GM12878 (cell line): ENCODE results near the gene HSD17B14. TPM values are rescaled to one million over a fixed set of nuclear protein-coding genes. Genes with fewer than 3 reads are reported as not detected.

Source experiments
- ATAC-seq: fragments of 200-7000 bp; cut with Tn5 transposase; 3 replicates; pipeline ENCODE4 v1.9.1; 2020; ENCODE audit warnings: mild to moderate bottlenecking, moderate library complexity
- BruUV-seq: library from RNA; stranded (reverse); fragments of 400-500 nt; replicated peaks from 2 replicates; lab custom pipeline; 2021; lab: Mats Ljungman, UMichigan
- CTCF ChIA-PET: fragments of 300-600 bp; sonication (Branson Sonifier 250); formaldehyde crosslinking; extraction: SDS; loops from one replicate; lab custom pipeline; 2021; ENCODE audit warnings: inconsistent platforms; lab: Yijun Ruan, JAX
- POLR2A ChIA-PET: fragments of 350-600 bp; formaldehyde crosslinking; extraction: SDS; loops from one replicate; lab custom pipeline; 2021; ENCODE audit warnings: inconsistent platforms; lab: Charles Lee
- RAD21 ChIA-PET: fragments of 300-600 bp; sonication (Branson Sonifier 250); formaldehyde crosslinking; loops from one replicate; lab custom pipeline; 2023; ENCODE audit warnings: antibody characterized with exemption; ENCODE audit not compliant: unreplicated experiment; lab: Charles Lee
- SMC1A ChIA-PET: fragments of 300-600 bp; sonication (Branson Sonifier 250); formaldehyde crosslinking; loops from one replicate; lab custom pipeline; 2023; ENCODE audit not compliant: unreplicated experiment, uncharacterized antibody; lab: Charles Lee
- DNase-seq: peaks from one replicate; pipeline ENCODE4 v3.0.0-alpha.2; 2011; ENCODE audit warnings: low read depth, low spot score
- FAIRE-seq: peaks from 3 replicates; lab custom pipeline; 2011; peaks lifted over from hg19 to GRCh38; lab: Jason Lieb, UNC
- H2AFZ ChIP-seq: 2 replicates; pipeline ENCODE4 v1.6.0; 2011; ENCODE audit warnings: low read depth, low read length, control low read depth; ENCODE audit not compliant: control insufficient read depth
- H3K27ac ChIP-seq: 2 replicates; pipeline ENCODE4 v1.5.1; 2011; ENCODE audit warnings: control low read depth; ENCODE audit not compliant: control insufficient read depth, insufficient read depth
- H3K27me3 ChIP-seq, 2 experiments: replicated peaks in 1 of 2; 2 replicates each; pipeline versions ENCODE4 v1.6.0 to v1.6.1; 2011; ENCODE audit warnings: low read length in 1 of 2; ENCODE audit not compliant: control insufficient read depth in 2 of 2, insufficient read depth in 2 of 2
- H3K36me3 ChIP-seq, 2 experiments: 2 replicates each; pipeline ENCODE4 v1.5.1; 2011; ENCODE audit warnings: low read length in 1 of 2; ENCODE audit not compliant: control insufficient read depth in 2 of 2, insufficient read depth in 2 of 2
- H3K4me1 ChIP-seq: 2 replicates; pipeline ENCODE4 v1.6.1; 2011; ENCODE audit warnings: mild to moderate bottlenecking, low read length, moderate library complexity, mixed read lengths; ENCODE audit not compliant: control insufficient read depth, insufficient read depth
- H3K4me2 ChIP-seq: 2 replicates; pipeline ENCODE4 v1.6.0; 2011; ENCODE audit warnings: control low read depth; ENCODE audit not compliant: control insufficient read depth, insufficient read depth
- H3K4me3 ChIP-seq: fragments of 200-600 bp; sonication (generic); 2 replicates; pipeline ENCODE4 v1.5.1; 2016
- H3K79me2 ChIP-seq: 2 replicates; pipeline ENCODE4 v1.6.0; 2011; ENCODE audit warnings: low read length; ENCODE audit not compliant: control insufficient read depth, insufficient read depth
- H3K9ac ChIP-seq: 2 replicates; pipeline ENCODE4 v1.8.0; 2011; ENCODE audit warnings: low read length, control low read depth, mixed read lengths; ENCODE audit not compliant: control insufficient read depth, insufficient read depth
- H3K9me3 ChIP-seq: replicated peaks from 3 replicates; pipeline ENCODE4 v1.5.1; 2011; ENCODE audit warnings: mild to moderate bottlenecking, low read length; ENCODE audit not compliant: control insufficient read depth, insufficient read depth
- H4K20me1 ChIP-seq: 2 replicates; pipeline ENCODE4 v1.6.0; 2011; ENCODE audit not compliant: control insufficient read depth, insufficient read depth
- BACH1 ChIP-seq: fragments of 450-650 bp; IDR thresholded peaks from 2 replicates; pipeline ENCODE4 v1.6.1; 2017; ENCODE audit warnings: mild to moderate bottlenecking, borderline replicate concordance
- EGR1 ChIP-seq, 2 experiments: IDR thresholded peaks; 1 replicate in 1 of 2; 2 replicates in 1 of 2; pipeline ENCODE4 v1.6.1; 2011 to 2012; ENCODE audit warnings: low read depth in 2 of 2, low read length in 2 of 2, borderline replicate concordance in 1 of 2, mild to moderate bottlenecking in 1 of 2, moderate library complexity in 1 of 2
- HSF1 ChIP-seq: fragments of 150-350 bp; IDR thresholded peaks from 2 replicates; pipeline ENCODE4 v1.6.1; 2014; ENCODE audit warnings: mild to moderate bottlenecking, low read depth, low read length
- NR2C1 ChIP-seq: fragments of 450-650 bp; IDR thresholded peaks from 2 replicates; pipeline ENCODE4 v1.6.1; 2017; ENCODE audit warnings: antibody characterized with exemption, mild to moderate bottlenecking, moderate library complexity
- PAX8 ChIP-seq: fragments of 450-650 bp; IDR thresholded peaks from 2 replicates; pipeline ENCODE4 v1.6.1; 2017; ENCODE audit warnings: mild to moderate bottlenecking, moderate library complexity
- POU2F2 ChIP-seq: IDR thresholded peaks from 3 replicates; pipeline ENCODE4 v1.6.1; 2011; ENCODE audit warnings: low read depth, mild to moderate bottlenecking, low read length, borderline replicate concordance
- RELA ChIP-seq: fragments of 450-650 bp; IDR thresholded peaks from 2 replicates; pipeline ENCODE4 v1.8.0; 2014; ENCODE audit warnings: borderline replicate concordance; ENCODE audit not compliant: partially characterized antibody
- TAF1 ChIP-seq: IDR thresholded peaks from 2 replicates; pipeline ENCODE4 v1.6.1; 2011; ENCODE audit warnings: mild to moderate bottlenecking, low read depth, low read length, borderline replicate concordance
- TBL1XR1 ChIP-seq: IDR thresholded peaks from 2 replicates; pipeline ENCODE4 v1.6.1; 2012; ENCODE audit warnings: low read depth, low read length, improper control_type of control experiment
- ZNF592 ChIP-seq: fragments of 450-650 bp; IDR thresholded peaks from 2 replicates; pipeline ENCODE4 v1.6.1; 2017; ENCODE audit warnings: mild to moderate bottlenecking, moderate library complexity
- WGBS: methylation state at CpG from one replicate; pipeline ENCODE4 v1.1.6; 2016; ENCODE audit warnings: low lambda C conversion rate; ENCODE audit not compliant: insufficient replicate concordance, insufficient coverage; ENCODE audit errors: missing lambda C conversion rate; 5-methylcytosine and 5-hydroxymethylcytosine counted together
- in situ Hi-C: fragments of 300-500 bp; cut with MboI; formaldehyde crosslinking; loops from 9 replicates; pipeline ENCODE4 v1.14.3; 2018; ENCODE audit warnings: mixed read lengths
- intact Hi-C: fragments of 100-400 bp; cut with micrococcal nuclease; formaldehyde crosslinking; loops from one replicate; pipeline ENCODE4 v1.14.2; 2022; ENCODE audit not compliant: unreplicated experiment
- polyA plus RNA-seq, 11 experiments: library from polyadenylated mRNA; depleted of rRNA in 4 of 11; unstranded in 6 of 11; stranded (reverse) in 5 of 11; fragments of >200 nt; fragmentation: Nextera tagmentation in 4 of 11; fragmentation: Illumina TruSeq in 1 of 11; extraction: Ambion mirVana in 4 of 11; extraction: Trizol in 1 of 11; gene quantifications; 1 replicate in 1 of 11; 2 replicates in 10 of 11; pipeline versions ENCODE4 v1.2.1 to v1.2.3, GENCODE V29; 2011 to 2016; ENCODE audit warnings: inconsistent platforms in 2 of 11, missing spikeins in 2 of 11, low read depth in 1 of 11
- total RNA-seq, 4 experiments: library from RNA; depleted of rRNA in 3 of 4; stranded (reverse); fragments of >200 nt in 3 of 4; fragmentation: Illumina TruSeq in 1 of 4; extraction: Trizol in 1 of 4; gene quantifications; 2 replicates each; pipeline versions ENCODE4 v1.2.1 to v1.2.3, GENCODE V29; 2013 to 2021

HSD17B14 gene
- total and polyA plus RNA-seq, 10 of the 15 experiments (the other 5 are each of a cell fraction or from before 2014, with no cell fraction given), result 0.21 to 4.1 (median 0.61) TPM

GRCh38 chr19:48794291-48794690, 42.0 kb downstream of the HSD17B14 start:
- RAD21 ChIA-PET, result interaction anchor here (1.4 to 4.1 kb wide), 5 partner anchors 17 to 176 kb away, joined by 4 to 72 read pairs (median 27); partner anchors contain the start of genes BCAT2 and HSD17B14
- Histone ChIP-seq H3K4me2 (no peak overlapping the region), H3K4me1 (peaks cover 4% of the 10 kb centered on the region)

GRCh38 chr19:48793271-48793670, 43.0 kb downstream of the HSD17B14 start:
- no peaks in the 10 kb centered on the region for H3K79me2 ChIP-seq
- no peaks in the 10 kb centered on the region for H4K20me1 ChIP-seq
- H2AFZ ChIP-seq, result no peak overlapping the region
- SMC1A ChIA-PET, result interaction anchor here (3.7 to 4.1 kb wide), 2 partner anchors 44 to 50 kb away, joined by 33 to 41 read pairs; partner anchors contain the start of gene HSD17B14
- intact Hi-C loops (no loop called here), in situ Hi-C loops (no loop called here)
- no peaks in the 10 kb centered on the region for H3K4me1 ChIP-seq
- POLR2A ChIA-PET, result interaction anchor here (0.6 to 1.3 kb wide), 2 partner anchors 41 to 80 kb away, joined by 3 read pairs; no protein-coding TSS in a partner anchor
- FAIRE-seq, result no peak
- no TSS peak for BruUV-seq
- WGBS, result 63% methylated on average over 8 of the region's 8 CpGs
- no peaks in the 10 kb centered on the region for H3K27me3 ChIP-seq
- no peak overlapping the region for H3K9ac ChIP-seq
- H3K4me2 ChIP-seq, result no peak overlapping the region
- H3K36me3 ChIP-seq, result no peaks in the 10 kb centered on the region; a peak in 1 of 4 replicates
- no peak for DNase-seq
- CTCF ChIA-PET, result interaction anchor here (0.6 to 26.1 kb wide), 5 partner anchors 24 to 211 kb away, joined by 3 to 520 read pairs (median 10); partner anchors contain the start of gene HSD17B14
- H3K4me3 ChIP-seq, result no peak overlapping the region
- H3K9me3 ChIP-seq, result no peaks in the 10 kb centered on the region
- ATAC-seq, result no peak
- RAD21 ChIA-PET, result interaction anchor here (0.5 to 4.1 kb wide), 6 partner anchors 43 to 711 kb away, joined by 3 to 72 read pairs (median 6); partner anchors contain the start of gene HSD17B14
- no peak overlapping the region for H3K27ac ChIP-seq
- TF ChIP-seq RELA, result no peak
- no peak for TF ChIP-seq TBL1XR1
- no peak for TF ChIP-seq HSF1
- TF ChIP-seq BACH1, result no peak
- TF ChIP-seq NR2C1, result no peak
- no peak for TF ChIP-seq POU2F2
- TF ChIP-seq EGR1 (IDR thresholded peaks at IDR 0.05; ENCODE audit: borderline replicate concordance in 1 of 2, low read depth in 2 of 2, low read length in 2 of 2), result no peak
- no peak for TF ChIP-seq ZNF592
- TF ChIP-seq PAX8, result no peak

More at GRCh38 chr19:48794291-48794690, 42.0 kb downstream of the HSD17B14 start:
- BruUV-seq, result no TSS peak
- WGBS, result 44% methylated on average over 6 of the region's 6 CpGs
- Histone ChIP-seq H3K4me3 (no peak overlapping the region), H3K9ac (no peak overlapping the region), H3K79me2 (no peaks in the 10 kb centered on the region), H3K27ac (no peak overlapping the region), H3K9me3 (no peaks in the 10 kb centered on the region), H3K27me3 (no peaks in the 10 kb centered on the region), H2AFZ (no peak overlapping the region), H3K36me3 (no peaks in the 10 kb centered on the region; a peak in 1 of 4 replicates), H4K20me1 (no peaks in the 10 kb centered on the region)
- no peak for DNase-seq
- no peak for TF ChIP-seq TAF1
- CTCF ChIA-PET, result interaction anchor here (0.6 to 26.1 kb wide), 13 partner anchors 12 to 210 kb away, joined by 3 to 520 read pairs (median 10); partner anchors contain the start of genes BCAT2, CA11, GYS1 and HSD17B14
- POLR2A ChIA-PET, result interaction anchor here (0.9 to 2.1 kb wide), 3 partner anchors 53 to 160 kb away, joined by 3 to 6 read pairs (median 3); partner anchors contain the start of gene BAX
- SMC1A ChIA-PET, result interaction anchor here (0.8 to 4.1 kb wide), 6 partner anchors 22 to 178 kb away, joined by 3 to 41 read pairs (median 8); partner anchors contain the start of gene HSD17B14
- in situ Hi-C loops (no loop called here), intact Hi-C loops (no loop called here)
- no peak for ATAC-seq
- FAIRE-seq, result no peak
